H9 (cell line): ENCODE data around the gene ZMIZ1. TPM values are rescaled to one million over a fixed set of nuclear protein-coding genes. Genes with fewer than 3 reads are reported as not detected.

Experiments used
- DNase-seq: peaks from one replicate; pipeline ENCODE4 v3.0.0-alpha.2; 2017
- H2AFZ ChIP-seq: one replicate; pipeline ENCODE4 v1.6.1; 2013; ENCODE audit warnings: mild to moderate bottlenecking, low read length, control low read depth, moderate library complexity
- H2AK5ac ChIP-seq: 2 replicates; pipeline ENCODE4 v1.6.1; 2013; ENCODE audit warnings: low read length, control low read depth, mixed read lengths; ENCODE audit not compliant: insufficient read length
- H2BK120ac ChIP-seq: one replicate; pipeline ENCODE4 v1.6.1; 2013; ENCODE audit warnings: low read depth, mild to moderate bottlenecking, low read length, control low read depth, inconsistent platforms; ENCODE audit not compliant: poor library complexity, severe bottlenecking
- H2BK12ac ChIP-seq: 2 replicates; pipeline ENCODE4 v1.6.1; 2013; ENCODE audit warnings: low read length, control low read depth, mixed read lengths, low read depth; ENCODE audit not compliant: insufficient read length
- H2BK15ac ChIP-seq: 2 replicates; pipeline ENCODE4 v1.6.1; 2013; ENCODE audit warnings: low read depth, low read length, control low read depth
- H2BK20ac ChIP-seq: one replicate; pipeline ENCODE4 v1.6.1; 2013; ENCODE audit warnings: low read depth, mild to moderate bottlenecking, low read length, control low read depth, inconsistent platforms; ENCODE audit not compliant: poor library complexity, severe bottlenecking
- H2BK5ac ChIP-seq: 2 replicates; pipeline ENCODE4 v1.6.1; 2013; ENCODE audit warnings: low read length, control low read depth, mixed read lengths; ENCODE audit not compliant: insufficient read length
- H3K14ac ChIP-seq: 2 replicates; pipeline ENCODE4 v1.6.1; 2013; ENCODE audit warnings: low read length, control low read depth; ENCODE audit not compliant: insufficient read depth
- H3K18ac ChIP-seq: 2 replicates; pipeline ENCODE4 v1.6.1; 2013; ENCODE audit warnings: low read depth, mild to moderate bottlenecking, mixed read lengths, low read length, control low read depth; ENCODE audit not compliant: insufficient read length
- H3K23ac ChIP-seq: 2 replicates; pipeline ENCODE4 v1.6.1; 2013; ENCODE audit warnings: low read length, control low read depth, mixed read lengths, low read depth; ENCODE audit not compliant: insufficient read length
- H3K23me2 ChIP-seq: 2 replicates; pipeline ENCODE4 v1.6.1; 2013; ENCODE audit warnings: low read depth, mild to moderate bottlenecking, mixed read lengths, low read length, control low read depth; ENCODE audit not compliant: insufficient read length, poor library complexity, severe bottlenecking
- H3K27ac ChIP-seq: 2 replicates; pipeline ENCODE4 v1.5.1; 2013; ENCODE audit warnings: low read length, control low read depth, mixed read lengths, low read depth; ENCODE audit not compliant: insufficient read length
- H3K27me3 ChIP-seq: 2 replicates; pipeline ENCODE4 v1.6.1; 2013; ENCODE audit warnings: low read length, control low read depth, inconsistent platforms; ENCODE audit not compliant: insufficient read depth
- H3K4ac ChIP-seq: 2 replicates; pipeline ENCODE4 v1.6.1; 2013; ENCODE audit warnings: low read depth, mild to moderate bottlenecking, control low read depth, inconsistent platforms, low read length, moderate library complexity
- H3K4me1 ChIP-seq: 2 replicates; pipeline ENCODE4 v1.6.1; 2013; ENCODE audit warnings: low read length, control low read depth, inconsistent platforms; ENCODE audit not compliant: insufficient read depth
- H3K4me2 ChIP-seq: 2 replicates; pipeline ENCODE4 v1.6.1; 2013; ENCODE audit warnings: low read length, control low read depth, mixed read lengths; ENCODE audit not compliant: insufficient read length, insufficient read depth
- H3K56ac ChIP-seq: 2 replicates; pipeline ENCODE4 v1.6.1; 2013; ENCODE audit warnings: low read depth, mild to moderate bottlenecking, mixed read lengths, low read length, control low read depth; ENCODE audit not compliant: insufficient read length
- H3K79me1 ChIP-seq: 2 replicates; pipeline ENCODE4 v1.6.1; 2013; ENCODE audit warnings: low read depth, mild to moderate bottlenecking, moderate library complexity, low read length, control low read depth, inconsistent platforms; ENCODE audit not compliant: insufficient read depth, poor library complexity, severe bottlenecking
- H3K79me2 ChIP-seq: 2 replicates; pipeline ENCODE4 v1.6.1; 2013; ENCODE audit warnings: low read length, control low read depth, inconsistent platforms; ENCODE audit not compliant: insufficient read depth
- H3K9ac ChIP-seq: 2 replicates; pipeline ENCODE4 v1.6.1; 2013; ENCODE audit warnings: low read length, control low read depth, mixed read lengths; ENCODE audit not compliant: insufficient read length; ENCODE audit errors: extremely low read depth
- H3K9me3 ChIP-seq: one replicate; pipeline ENCODE4 v1.6.1; 2013; ENCODE audit warnings: low read depth, low read length, inconsistent platforms; ENCODE audit not compliant: control insufficient read depth
- H3T11ph ChIP-seq: one replicate; pipeline ENCODE4 v1.6.1; 2013; ENCODE audit warnings: mild to moderate bottlenecking, low read length, control low read depth, inconsistent platforms
- H4K20me1 ChIP-seq: one replicate; pipeline ENCODE4 v1.6.1; 2013; ENCODE audit not compliant: control insufficient read depth, insufficient read length, insufficient read depth
- H4K5ac ChIP-seq: 2 replicates; pipeline ENCODE4 v1.6.1; 2013; ENCODE audit warnings: low read depth, mild to moderate bottlenecking, mixed read lengths, low read length, control low read depth; ENCODE audit not compliant: insufficient read length
- H4K8ac ChIP-seq: replicated peaks from 2 replicates; pipeline ENCODE4 v1.6.1; 2013; ENCODE audit warnings: low read length, control low read depth, mixed read lengths, low read depth; ENCODE audit not compliant: insufficient read length
- H4K91ac ChIP-seq: 2 replicates; pipeline ENCODE4 v1.6.1; 2013; ENCODE audit warnings: low read depth, mild to moderate bottlenecking, moderate library complexity, mixed read lengths, low read length, control low read depth; ENCODE audit not compliant: insufficient read length
- H3K27ac Mint-ChIP-seq, 3 experiments: 2 replicates in 2 of 3; 3 replicates in 1 of 3; pipeline ENCODE4 v1.8.0; 2020 to 2021; ENCODE audit warnings: mixed read lengths in 3 of 3, mild to moderate bottlenecking in 1 of 3, moderate library complexity in 1 of 3
- H3K27me3 Mint-ChIP-seq: 2 replicates; pipeline ENCODE4 v1.8.0; 2021; ENCODE audit warnings: low read depth, mild to moderate bottlenecking, moderate library complexity, mixed read lengths
- H3K36me3 Mint-ChIP-seq, 3 experiments: 2 replicates in 2 of 3; 3 replicates in 1 of 3; pipeline ENCODE4 v1.8.0; 2020 to 2021; ENCODE audit warnings: low read depth in 3 of 3, mixed read lengths in 3 of 3; ENCODE audit not compliant: insufficient read depth in 1 of 3
- H3K4me1 Mint-ChIP-seq, 2 experiments: 2 replicates each; pipeline ENCODE4 v1.8.0; 2020; ENCODE audit warnings: mixed read lengths in 2 of 2
- H3K4me3 Mint-ChIP-seq, 2 experiments: 2 replicates in 1 of 2; 3 replicates in 1 of 2; pipeline ENCODE4 v1.8.0; 2020 to 2021; ENCODE audit warnings: mild to moderate bottlenecking in 2 of 2, mixed read lengths in 2 of 2, moderate library complexity in 1 of 2
- H3K9me3 Mint-ChIP-seq, 2 experiments: 2 replicates in 1 of 2; 3 replicates in 1 of 2; pipeline ENCODE4 v1.8.0; 2020; ENCODE audit warnings: mild to moderate bottlenecking in 2 of 2, mixed read lengths in 2 of 2, moderate library complexity in 1 of 2
- CTCF ChIP-seq: fragments of 200-600 bp; sonication (generic); conservative IDR thresholded peaks from 3 replicates; pipeline ENCODE4 v1.8.0; 2021; ENCODE audit warnings: antibody characterized with exemption, mild to moderate bottlenecking
- WGBS: extraction: QIAGEN DNeasy Blood & Tissue Kit; methylation state at CpG from one replicate; pipeline ENCODE4 v1.1.7; 2013; ENCODE audit warnings: missing lambda C conversion rate, low lambda C conversion rate, mixed read lengths; ENCODE audit not compliant: insufficient read length; ENCODE audit errors: extremely low coverage; 5-methylcytosine and 5-hydroxymethylcytosine counted together
- total RNA-seq: library from RNA; stranded (reverse); gene quantifications from 2 replicates; pipeline ENCODE4 v1.2.1, GENCODE V29; 2021

ZMIZ1 gene
- total RNA-seq, 1 experiment from 2014 or later: 36.9 TPM

- Mint-ChIP-seq H3K9me3 (no peaks in the 10 kb centered on the region), H3K27ac (no peak overlapping the region), H3K27me3 (no peaks in the 10 kb centered on the region), H3K4me1 (peaks cover 19 to 35% of the 10 kb centered on the region in 2 experiments), H3K36me3 (peaks cover 3 to 12% (median 6%) of the 10 kb centered on the region in 3 experiments; a peak in 6 of 7 replicates), H3K4me3 (no peak overlapping the region)
- Histone ChIP-seq H3K4me1 (no peaks in the 10 kb centered on the region), H3K14ac (no peak overlapping the region), H3K23ac (no peak overlapping the region), H3K56ac (no peak overlapping the region), H2AK5ac (no peak overlapping the region), H3K18ac (no peak overlapping the region), H3K9me3 (no peaks in the 10 kb centered on the region), H4K5ac (no peak overlapping the region), H3K9ac (no peak overlapping the region), H3K79me2 (no peaks in the 10 kb centered on the region), H3K27ac (no peak overlapping the region), H3K23me2 (no peaks in the 10 kb centered on the region), H4K91ac (no peak overlapping the region), H3K79me1 (no peaks in the 10 kb centered on the region), H4K8ac (no peak overlapping the region), H3K4ac (no peak overlapping the region), H2BK12ac (no peak overlapping the region), H4K20me1 (no peaks in the 10 kb centered on the region), H2BK120ac (no peak overlapping the region), H2BK20ac (no peak overlapping the region), H2AFZ (no peak overlapping the region), H3K4me2 (no peak overlapping the region), H2BK5ac (no peak overlapping the region), H2BK15ac (no peak overlapping the region), H3K27me3 (no peaks in the 10 kb centered on the region), H3T11ph (no peak overlapping the region)
- no CpG with 5 or more reads among the region's 10 CpGs for WGBS
- no peak for TF ChIP-seq CTCF
- DNase-seq: no peak
Observed at GRCh38 chr10:79258894-79259293, 190.1 kb downstream of the ZMIZ1 start.
